ENCODE measurements around the gene ZNF318.

DNA sequence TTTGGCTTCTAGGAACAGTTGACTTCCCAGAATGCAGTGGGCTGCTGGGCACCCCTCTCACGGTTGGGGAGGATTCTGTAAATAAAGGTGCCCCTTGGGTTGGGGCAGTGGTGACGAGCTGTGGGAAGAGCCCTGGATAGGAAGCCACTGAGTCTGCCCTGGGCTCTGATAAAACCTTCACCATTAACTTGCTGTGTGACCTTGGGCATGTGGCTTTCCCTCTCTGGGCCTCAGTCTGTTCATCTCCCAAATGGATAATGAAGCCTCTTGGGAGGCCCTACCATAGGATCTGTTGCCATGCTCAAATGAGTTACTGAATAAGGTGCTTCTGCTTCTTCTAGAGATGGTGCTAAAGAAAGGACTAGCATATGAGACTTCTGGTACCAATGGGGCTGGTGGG, 64.6 kb downstream of the ZNF318 start:
- TF ChIP-seq, protein P1, sequence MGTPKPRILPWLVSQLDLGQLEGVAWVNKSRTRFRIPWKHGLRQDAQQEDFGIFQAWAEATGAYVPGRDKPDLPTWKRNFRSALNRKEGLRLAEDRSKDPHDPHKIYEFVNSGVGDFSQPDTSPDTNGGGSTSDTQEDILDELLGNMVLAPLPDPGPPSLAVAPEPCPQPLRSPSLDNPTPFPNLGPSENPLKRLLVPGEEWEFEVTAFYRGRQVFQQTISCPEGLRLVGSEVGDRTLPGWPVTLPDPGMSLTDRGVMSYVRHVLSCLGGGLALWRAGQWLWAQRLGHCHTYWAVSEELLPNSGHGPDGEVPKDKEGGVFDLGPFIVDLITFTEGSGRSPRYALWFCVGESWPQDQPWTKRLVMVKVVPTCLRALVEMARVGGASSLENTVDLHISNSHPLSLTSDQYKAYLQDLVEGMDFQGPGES (IDR thresholded peaks at IDR 0.05; ENCODE audit: low read depth, low read length), result no peak
- TF ChIP-seq NFIC (IDR thresholded peaks at IDR 0.05; ENCODE audit: borderline replicate concordance), result no peak

All from SK-N-SH (cell line).